ENCODE data around the gene EPHA4.

Gene EPHA4

DNA sequence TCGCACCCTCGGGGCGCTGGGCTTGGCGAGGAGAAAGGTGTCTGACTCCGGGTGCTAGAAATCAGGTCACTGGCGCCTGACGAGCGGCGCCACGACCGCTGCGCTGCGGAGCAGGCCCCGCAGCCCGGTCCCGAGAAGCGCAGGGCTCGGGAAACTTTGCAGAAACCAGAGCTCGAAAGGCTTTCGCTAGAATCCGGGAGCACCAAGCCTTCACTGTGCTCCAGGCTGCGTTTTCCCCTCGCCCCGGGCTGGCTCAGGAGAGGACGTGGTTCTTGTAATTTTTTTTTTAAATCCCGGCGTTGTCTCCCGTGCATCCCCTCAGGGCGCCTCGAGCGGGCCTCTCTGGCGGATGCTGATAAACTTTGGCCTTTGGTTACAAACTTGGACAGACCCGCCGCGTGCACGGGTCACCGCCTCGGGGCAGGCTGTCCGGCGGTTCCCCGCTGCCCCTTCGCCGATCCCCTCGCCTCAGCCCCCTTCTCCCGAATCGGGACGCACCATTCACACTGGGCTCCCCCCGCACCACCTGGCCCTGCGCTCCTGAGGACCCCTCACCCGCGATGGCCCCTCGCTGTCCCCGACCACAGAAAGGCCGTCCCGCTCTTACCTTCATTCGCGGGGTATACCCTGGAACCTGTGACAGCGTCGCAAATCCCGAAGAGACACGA is 419 bp downstream of the EPHA4 start:
- no peak for DNase-seq (ENCODE audit: low read depth)

DNA sequence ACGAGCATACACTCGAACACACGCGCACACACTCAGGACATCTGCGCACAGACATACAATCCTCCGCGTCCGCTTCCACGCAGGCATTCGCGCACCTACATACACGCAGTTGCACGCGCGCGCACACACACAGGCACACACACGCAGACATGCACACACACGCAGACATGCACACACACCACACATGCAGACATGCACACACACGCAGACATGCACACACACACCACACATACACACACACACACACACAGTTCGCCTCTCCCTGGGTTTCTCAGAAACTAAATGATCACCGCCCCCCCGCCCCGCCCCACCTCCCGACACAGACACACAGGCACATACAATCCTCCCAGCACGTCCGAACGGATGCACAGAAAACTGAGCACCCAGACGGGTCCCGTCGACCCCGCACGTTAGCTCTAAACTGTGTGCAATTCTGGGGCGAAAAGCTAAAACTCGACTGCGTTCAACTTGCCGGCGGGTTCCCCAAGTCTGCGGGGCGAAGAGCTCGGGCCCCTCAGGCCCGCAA is 1.0 kb downstream of the EPHA4 start:
- DNase-seq (ENCODE audit: low read depth) = no peak

DNA sequence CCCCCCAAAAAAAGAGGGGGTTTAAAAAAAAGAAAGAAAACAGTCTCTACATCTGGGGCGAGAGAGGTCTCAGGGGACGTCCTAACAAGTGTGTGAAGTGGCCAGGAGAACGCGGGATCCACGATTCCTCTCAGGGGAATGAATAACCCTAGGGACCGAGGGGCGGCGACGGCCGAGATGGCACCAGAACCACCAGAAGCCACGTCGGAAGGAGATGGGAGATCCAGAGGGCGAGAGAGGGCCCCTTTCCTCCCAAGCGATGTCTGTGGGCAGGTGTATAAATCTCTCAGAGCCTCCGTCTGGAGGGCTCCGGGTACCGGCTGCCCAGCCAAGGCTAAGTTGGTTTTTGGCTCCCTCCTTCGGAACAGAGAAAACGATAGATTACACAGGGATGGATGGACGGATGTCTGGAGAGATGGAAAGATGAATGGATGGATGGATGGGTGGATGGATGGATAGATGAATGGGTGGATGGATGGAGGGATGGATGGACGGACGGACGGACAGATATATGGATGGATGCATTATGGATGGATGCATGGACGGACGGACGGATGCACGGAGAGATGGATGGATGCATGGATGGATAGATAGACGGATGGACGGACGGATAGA is 1.7 kb downstream of the EPHA4 start:
- no peak for DNase-seq (ENCODE audit: low read depth)

DNA sequence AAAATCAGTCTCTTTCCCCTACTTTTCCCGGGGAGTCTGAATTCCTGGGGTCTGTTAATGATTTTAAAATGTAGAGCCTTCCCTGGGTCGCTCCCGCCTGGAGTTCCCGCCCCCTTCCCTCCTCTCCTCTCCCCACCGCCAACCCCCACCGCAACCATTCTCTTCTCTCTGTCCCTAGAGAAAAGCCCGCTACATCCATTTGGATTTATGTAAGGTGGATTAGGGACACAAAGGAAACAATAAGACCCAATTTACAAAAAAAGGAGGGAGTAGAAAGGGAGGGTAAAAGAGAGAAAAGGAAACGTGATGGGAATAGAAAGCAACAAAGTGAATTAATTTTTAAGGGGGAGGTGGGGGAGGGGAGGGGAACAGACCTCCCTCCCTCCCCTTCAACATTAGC is 2.2 kb downstream of the EPHA4 start:
- no peak for DNase-seq (ENCODE audit: low read depth)

DNA sequence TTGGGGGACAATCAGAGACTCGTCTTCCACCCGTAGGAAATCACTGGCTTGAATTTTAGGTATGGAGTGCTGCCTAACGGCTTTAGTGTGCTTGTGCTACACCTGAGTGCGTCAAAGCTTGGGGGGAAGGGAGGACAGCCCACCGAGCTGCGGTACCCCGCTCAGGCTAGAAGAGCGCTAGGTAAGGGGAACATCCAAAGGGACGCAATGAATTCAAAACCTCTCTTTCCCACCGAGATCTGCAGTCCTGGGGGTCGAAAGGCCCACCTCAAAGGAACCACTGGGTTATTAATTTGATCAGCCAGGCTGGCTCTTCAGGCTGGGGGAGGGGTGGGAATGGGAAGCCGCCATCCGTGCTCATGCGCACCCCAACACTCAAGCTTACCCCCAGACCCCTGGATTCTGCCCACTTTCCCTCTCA is 2.7 kb downstream of the EPHA4 start:
- DNase-seq (ENCODE audit: low read depth) = no peak

DNA sequence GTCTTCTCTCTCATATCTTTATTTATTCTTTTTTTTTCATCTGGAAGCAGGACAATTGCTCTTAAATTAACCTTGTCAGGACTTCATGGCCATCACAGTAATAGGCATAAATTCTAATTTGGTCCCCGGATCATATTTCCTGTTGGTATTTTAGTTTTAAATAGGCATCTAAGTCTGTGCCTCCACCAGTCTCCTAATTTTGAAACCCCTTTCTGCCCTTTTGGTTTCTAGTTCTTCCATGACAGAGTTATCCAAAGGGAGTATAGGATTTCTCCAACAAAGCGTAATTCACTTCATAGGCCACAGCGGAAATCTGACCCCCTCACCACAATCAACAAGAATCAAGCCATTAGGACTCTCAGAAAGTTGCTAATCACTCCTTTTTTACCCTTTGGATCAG is 3.8 kb downstream of the EPHA4 start:
- DNase-seq (ENCODE audit: low read depth) = no peak

DNA sequence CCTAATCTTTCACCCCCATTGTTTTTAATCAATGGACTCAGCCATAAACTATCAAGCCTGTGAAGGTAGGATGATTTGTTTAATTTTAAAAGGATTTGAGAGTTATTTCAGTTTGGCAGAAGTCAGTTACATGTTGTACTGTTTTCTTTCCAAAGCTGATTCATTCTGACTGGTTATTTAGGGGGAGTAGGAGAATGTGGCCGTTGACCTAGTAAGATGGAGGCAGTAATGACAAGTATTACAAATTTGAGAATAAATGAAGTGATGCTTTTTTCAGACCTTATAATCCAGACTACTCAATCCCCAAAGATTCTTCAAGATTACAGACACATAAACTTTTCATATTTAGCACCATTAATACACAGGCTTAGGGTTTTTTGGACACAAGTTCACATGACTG is 4.3 kb downstream of the EPHA4 start:
- DNase-seq (ENCODE audit: low read depth) = peak; percentile 47

DNA sequence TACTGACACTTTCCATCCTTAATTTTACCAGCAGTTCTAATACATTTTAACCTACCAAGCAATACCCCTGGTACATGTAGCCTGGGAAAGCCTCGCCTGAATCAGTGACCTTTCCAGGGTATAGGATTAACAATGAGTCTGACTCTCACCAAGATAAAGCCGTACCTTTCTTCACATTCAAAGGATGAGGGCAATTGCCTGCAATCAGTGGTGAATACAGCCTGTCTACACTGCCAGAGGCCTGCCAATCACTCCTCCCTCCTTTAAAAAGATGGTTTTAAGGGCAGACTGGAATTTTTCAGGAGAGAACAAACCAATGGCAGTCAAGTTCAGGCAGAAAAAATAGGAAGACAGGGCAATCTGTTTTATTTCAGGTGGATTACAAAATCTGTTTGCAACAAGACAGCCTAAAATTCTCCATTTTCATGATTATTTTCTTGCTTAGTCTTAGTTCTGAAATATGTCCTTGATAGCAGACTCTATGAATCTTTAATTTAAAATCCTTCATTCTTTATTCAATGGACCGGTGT is 4.8 kb downstream of the EPHA4 start:
- DNase-seq (ENCODE audit: low read depth) = no peak

DNA sequence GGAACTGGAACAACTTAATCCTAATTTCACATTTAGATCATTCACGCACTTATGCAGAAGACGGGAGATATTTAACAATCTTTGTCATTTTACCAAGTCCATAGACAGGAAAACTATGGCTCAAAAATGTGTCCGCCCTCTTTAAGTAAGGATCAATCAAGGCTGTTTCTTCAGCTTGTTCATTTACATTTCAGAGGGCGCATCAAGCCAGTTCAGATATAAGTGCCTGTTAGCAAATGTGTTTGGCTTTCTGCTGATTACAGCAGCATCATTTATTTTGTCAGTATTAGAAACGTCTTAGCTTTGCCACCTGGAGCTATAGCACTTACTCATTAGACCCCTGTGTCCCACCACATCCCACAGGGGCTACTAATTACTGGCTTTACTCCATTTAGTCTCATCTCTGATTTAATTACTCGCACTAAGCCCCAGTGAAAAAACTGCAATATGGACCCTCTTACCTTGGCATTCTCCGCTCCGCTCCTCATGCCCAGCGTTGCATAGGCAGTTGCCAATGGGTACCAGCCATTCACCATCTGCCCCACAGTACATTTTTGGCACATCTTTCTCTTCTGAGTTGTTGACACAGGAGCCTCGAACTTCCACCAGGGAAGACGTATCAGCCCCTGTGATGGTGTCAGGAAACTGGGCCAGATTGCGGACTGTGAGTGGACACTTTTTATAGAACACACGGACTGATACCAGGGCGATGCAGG is 8.7 kb downstream of the EPHA4 start:
- no peak for DNase-seq (ENCODE audit: low read depth)

DNA sequence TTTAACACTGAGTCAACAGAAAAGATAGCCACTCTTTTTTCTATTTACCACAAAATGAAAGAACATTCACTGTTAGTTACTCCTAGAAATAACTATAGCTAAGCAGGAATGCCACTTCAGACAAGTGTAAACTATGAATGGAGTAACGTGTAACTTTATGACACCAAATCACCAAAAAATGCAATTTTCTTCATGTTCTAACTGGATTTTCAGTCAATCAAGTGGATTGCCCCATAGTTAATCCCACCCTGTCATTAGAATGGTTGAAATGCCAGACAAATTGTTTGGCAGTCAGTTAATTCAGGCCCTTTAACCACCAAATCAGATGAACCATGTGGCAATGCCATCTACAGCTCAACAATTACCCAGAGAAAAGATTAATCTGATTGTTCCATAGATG is 9.9 kb downstream of the EPHA4 start:
- no peak for DNase-seq (ENCODE audit: low read depth)

DNA sequence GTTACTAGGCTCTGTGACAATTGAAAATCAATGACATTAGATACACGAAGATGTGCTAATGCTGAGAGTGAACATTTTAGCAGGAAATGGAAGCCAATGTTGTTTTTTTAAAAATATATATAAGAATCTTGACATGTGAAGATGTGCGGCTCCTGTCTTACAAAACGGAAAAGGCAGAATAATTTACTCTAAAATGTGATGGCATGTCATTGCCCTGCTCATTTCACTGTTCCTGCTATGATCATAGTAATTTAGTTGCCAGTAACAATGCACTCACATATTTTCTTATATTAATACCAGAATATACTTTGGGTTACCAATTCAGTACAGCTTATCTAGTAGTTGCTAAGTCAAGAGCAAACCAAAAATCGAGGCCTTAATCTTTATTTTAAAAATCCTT is 10.3 kb downstream of the EPHA4 start:
- no peak for DNase-seq (ENCODE audit: low read depth)

DNA sequence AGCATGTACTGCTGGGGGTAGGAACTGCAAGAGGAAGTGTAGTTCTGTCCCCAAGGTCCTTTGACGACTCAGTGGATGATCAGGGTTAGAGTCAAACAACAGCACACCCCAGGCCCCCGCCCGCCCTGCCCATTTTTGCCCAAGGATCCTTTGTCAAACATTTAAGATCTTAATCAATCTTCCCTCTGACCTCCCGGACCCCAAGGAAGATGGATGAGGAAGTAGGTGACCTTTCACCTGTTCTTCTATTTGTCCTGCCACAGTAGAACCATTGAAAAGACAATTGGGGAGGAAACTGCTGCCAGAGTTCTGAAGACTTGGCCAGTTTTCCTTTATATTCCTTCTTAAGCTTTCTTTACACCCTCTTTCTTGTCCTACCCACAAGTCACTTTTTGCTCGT is 12.1 kb downstream of the EPHA4 start:
- DNase-seq (ENCODE audit: low read depth) = no peak

DNA sequence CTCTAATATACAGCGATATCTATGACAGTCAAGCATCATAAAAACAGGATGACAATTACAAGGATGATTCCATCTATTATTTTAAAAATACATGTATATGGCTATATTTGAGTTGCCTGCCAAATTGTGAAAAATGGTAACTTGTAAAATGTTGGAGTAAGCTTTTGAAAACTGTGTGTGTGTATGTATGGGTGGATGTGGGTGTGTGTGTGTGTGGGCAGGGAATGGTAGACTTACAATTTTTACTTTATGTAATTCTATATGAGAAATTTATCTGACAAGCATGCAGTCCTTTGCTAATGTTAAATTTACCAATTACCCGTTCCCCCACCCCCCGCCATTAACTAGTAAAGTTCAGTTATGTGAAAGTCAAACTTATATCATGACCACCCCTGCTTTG is 14.0 kb downstream of the EPHA4 start:
- DNase-seq (ENCODE audit: low read depth) = no peak

DNA sequence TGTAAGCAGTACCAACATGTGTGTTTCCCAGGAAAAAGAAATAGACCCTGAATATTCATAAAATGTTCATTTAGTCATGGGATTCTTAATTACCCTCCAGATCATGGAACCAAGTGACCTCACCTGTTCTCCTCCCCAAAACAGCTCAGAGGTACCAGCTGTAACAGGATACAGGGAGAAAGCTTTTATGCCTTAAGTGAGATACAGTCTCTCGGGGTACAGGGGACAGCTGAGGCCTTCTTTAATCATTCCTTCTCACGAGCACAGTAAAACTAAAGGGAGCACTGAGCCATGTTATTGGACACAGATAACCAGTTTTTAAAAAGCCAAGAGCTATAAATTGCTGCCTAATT is 16.6 kb downstream of the EPHA4 start:
- DNase-seq (ENCODE audit: low read depth) = no peak

DNA sequence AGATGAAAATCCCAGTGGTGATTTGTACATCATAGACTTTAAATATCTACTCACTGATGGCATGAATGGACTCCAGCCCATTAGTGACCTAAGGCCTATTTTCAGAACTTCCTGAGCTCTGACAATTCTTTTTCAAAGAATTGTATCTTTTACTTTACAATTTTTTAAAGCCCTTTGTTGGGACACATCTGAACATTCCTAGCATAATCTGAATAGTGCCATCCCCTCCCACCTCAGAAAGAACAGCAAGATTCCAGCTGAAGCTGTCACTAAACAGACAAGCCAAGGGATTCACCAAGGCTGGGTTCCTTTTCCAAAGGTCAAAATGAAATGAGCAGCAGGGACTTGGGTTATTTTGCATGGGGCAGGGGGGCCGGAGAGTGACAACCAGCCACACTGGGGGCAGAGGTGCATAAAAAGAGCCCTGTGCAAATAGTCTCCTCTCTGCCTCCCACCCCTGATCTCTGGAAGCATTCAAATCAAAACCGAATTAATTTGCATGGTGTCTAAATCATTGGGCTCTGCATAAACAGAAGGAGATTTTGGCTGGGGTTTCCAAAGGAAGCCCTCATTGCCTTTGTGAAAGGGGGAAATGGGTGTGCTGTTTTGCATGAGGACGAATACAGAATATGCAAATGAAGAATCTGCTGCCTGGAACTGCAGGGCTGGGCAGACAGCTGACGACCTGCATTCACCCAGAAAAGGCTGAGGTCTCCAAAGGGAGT is 17.2 kb downstream of the EPHA4 start:
- DNase-seq (ENCODE audit: low read depth) = no peak

DNA sequence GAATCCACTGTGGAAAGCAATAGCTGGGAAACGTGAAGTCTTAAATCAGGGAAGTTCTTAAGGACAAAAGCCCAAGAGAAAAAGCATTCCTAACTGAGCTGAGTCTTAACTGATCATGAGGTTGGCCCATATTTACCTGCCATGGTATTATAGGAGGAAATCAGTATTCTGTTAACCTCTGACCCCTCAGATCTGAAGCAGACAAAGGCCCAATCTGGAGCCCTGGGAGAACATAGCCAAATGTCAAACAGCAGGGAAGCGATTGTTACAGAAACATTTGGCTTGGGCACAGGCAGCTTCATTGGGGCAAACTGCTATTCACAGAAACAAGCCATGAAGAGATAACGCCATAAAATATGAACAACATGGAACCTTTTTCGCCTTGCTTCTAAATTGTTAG is 18.8 kb downstream of the EPHA4 start:
- DNase-seq (ENCODE audit: low read depth) = no peak

DNA sequence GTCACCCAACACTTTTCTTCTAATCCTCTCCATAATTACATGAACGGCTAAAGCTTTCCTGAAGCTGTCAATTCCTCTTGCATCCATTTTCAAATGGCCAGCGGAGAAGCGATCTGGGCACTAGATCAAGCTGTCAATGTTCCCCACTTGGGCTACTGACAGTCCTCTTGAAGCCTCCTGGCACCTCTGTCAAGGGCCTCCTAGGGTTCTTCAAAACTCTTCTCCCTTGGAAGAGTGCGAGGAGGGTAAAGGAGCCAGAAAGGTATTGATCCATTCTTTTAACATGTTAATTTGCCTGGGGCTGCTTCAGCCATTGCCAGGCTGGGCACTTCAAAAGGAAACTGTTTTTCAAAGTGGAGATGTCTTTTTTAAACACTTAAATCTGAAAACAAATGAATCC is 19.8 kb downstream of the EPHA4 start:
- DNase-seq (ENCODE audit: low read depth) = no peak

DNA sequence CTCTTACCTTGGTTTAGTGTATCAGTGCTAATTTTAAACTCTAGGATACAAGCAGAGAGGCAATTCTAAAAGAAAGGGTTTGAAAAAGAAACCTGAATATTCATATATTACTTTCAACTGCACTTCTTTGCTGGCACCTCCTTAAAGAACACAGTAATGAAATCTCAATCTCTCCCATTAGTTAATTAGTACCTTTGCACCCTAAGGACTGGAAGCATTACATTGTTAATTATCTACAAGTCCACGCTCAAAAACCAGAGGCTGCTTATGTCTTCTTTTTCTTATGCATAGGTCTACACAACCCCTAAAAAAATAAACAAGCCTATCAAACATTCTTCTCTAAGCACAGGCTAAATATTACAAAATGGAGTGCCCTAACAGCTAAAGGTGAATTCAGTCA is 20.2 kb downstream of the EPHA4 start:
- DNase-seq (ENCODE audit: low read depth) = no peak

DNA sequence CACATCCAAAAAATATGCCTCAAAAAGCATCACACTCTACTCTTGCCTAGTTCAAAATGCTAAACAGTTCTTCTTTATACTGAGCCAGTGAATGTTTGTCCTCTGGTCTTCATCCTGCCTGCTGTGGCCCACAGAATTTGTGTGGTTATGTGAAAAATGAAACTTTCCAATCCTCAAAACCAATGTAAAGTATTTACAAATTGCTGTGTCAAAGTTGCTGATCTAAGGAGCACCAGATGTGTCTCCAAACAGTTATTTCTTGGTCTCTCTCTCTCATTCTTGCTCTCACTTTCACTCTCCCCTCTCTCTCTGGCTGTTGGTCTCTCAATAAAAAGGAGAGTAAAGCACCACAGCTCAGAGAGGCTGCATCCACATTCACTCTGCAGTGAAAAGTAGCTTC is 23.0 kb downstream of the EPHA4 start:
- no peak for DNase-seq (ENCODE audit: low read depth)

DNA sequence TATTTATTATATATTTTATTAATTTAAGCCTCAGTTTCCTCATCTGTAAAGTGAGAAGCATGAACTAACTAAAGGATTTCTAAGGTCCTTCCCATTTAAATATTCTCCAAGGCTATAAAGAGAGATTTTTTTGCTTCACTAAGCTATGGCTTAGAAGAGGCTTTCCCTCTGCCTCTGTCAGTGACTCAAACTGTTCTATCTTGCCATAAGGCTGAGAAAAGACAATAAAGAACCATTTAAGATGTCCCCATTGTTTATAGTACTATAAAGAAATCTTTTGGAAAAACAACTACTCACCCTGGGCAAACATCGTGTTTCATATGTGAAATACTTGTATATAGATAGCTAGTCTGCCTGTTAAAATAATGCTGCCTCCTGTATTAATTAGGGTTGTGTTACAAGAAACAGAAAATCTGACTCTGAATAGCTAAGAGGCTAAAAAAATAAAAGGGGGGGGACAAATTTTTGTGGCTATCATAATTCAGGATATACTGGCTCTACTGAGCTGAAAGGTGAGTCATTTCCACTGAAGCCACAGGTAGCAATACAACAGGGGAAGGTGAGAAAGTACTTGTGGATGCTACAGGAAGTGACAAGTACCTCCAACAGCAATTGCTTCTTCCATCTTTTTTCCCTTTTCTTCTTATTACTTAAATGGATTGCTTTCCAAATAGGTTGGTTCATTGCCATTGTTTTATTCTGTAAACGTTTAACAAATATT is 25.4 kb downstream of the EPHA4 start:
- DNase-seq (ENCODE audit: low read depth) = no peak

DNA sequence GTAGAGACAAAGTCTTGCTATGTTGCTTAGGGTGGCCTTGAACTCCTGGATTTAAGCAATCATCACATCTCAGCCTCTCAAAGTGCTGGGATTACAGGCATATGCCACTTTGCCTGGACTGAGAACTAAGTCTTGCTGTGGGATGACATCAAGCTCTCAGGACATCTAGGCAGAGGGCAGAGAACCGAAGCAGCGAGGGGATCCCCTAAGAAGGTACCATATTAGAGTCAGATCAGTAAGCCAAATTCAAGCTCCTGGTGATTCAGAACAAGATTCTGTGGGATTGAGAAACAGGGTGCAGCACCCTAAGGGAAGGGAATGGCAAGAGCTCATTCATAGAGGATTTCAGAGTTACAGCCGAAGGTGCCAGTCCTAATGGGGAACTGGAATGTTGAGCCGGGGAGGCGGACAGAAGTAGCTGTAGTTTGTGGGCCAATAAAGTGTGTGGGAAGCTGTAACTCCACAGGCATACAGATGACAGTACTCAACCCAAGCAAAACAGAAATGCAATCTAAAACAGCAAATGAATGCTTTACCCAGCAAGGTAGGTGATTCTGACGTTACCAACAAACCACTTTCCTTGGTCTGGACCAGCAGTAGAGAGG is 30.9 kb downstream of the EPHA4 start:
- no peak for DNase-seq (ENCODE audit: low read depth)

Measured in fibroblast of the conjunctiva (primary cell).